ENCODE data around the gene EPHB4.
"Not testable (repeated sequence)": the region's sequence is repeated elsewhere in the genome, so short reads cannot be mapped to it uniquely, and the experiment has no call there.

The EPHB4 gene

GRCh38 chr7:100855515-100855914 is 28.2 kb upstream of the EPHB4 start:
- H3K4me3 ChIP-seq (ENCODE audit: low read length) = no peak overlapping the region
- no peak for DNase-seq (ENCODE audit: low read depth, low spot score)

GRCh38 chr7:100854899-100855298 is 27.6 kb upstream of the EPHB4 start:
- DNase-seq (ENCODE audit: low read depth, low spot score); H3K4me3 ChIP-seq (ENCODE audit: low read length): not testable (repeated sequence)

- H3K4me3 ChIP-seq (ENCODE audit: low read length) = no peak overlapping the region
- DNase-seq (ENCODE audit: low read depth, low spot score) = no peak
Measured at GRCh38 chr7:100854146-100854895, 27.0 kb upstream of the EPHB4 start.

GRCh38 chr7:100852048-100852872 is 24.9 kb upstream of the EPHB4 start, which contains the start of gene SLC12A9:
TSS of gene SLC12A9 (plus strand) at chr7:100852713. CDS start at chr7:100854198, 1,485 bp downstream.
- peak; percentile 78 for DNase-seq (ENCODE audit: low read depth, low spot score)
- peak within 1 kb of the TSS; percentile 63 for H3K4me3 ChIP-seq (ENCODE audit: low read length)

- no peak for DNase-seq (ENCODE audit: low read depth, low spot score)
- H3K4me3 ChIP-seq (ENCODE audit: low read length) = no peak overlapping the region
Measured at GRCh38 chr7:100847360-100847759, 20.0 kb upstream of the EPHB4 start.

GRCh38 chr7:100840470-100841100 is 13.3 kb upstream of the EPHB4 start:
- H3K4me3 ChIP-seq (ENCODE audit: low read length) = no peak overlapping the region
- DNase-seq (ENCODE audit: low read depth, low spot score) = no peak

GRCh38 chr7:100839361-100839760 is 12.0 kb upstream of the EPHB4 start:
- no peak overlapping the region for H3K4me3 ChIP-seq (ENCODE audit: low read length)
- no peak for DNase-seq (ENCODE audit: low read depth, low spot score)

- no peak for DNase-seq (ENCODE audit: low read depth, low spot score)
- no peak overlapping the region for H3K4me3 ChIP-seq (ENCODE audit: low read length)
Measured at GRCh38 chr7:100837099-100837836, 9.9 kb upstream of the EPHB4 start.

- no peak for DNase-seq (ENCODE audit: low read depth, low spot score)
- H3K4me3 ChIP-seq (ENCODE audit: low read length) = no peak overlapping the region
Measured at GRCh38 chr7:100836812-100837098, 9.4 kb upstream of the EPHB4 start.

GRCh38 chr7:100835903-100836811 is 8.8 kb upstream of the EPHB4 start:
- no peak overlapping the region for H3K4me3 ChIP-seq (ENCODE audit: low read length)
- no peak for DNase-seq (ENCODE audit: low read depth, low spot score)

GRCh38 chr7:100832281-100832633 is 4.9 kb upstream of the EPHB4 start:
- DNase-seq (ENCODE audit: low read depth, low spot score) = no peak
- H3K4me3 ChIP-seq (ENCODE audit: low read length) = no peak overlapping the region

- no peak for DNase-seq (ENCODE audit: low read depth, low spot score)
- H3K4me3 ChIP-seq (ENCODE audit: low read length) = no peak overlapping the region
Measured at GRCh38 chr7:100830396-100830795, 3.1 kb upstream of the EPHB4 start.

- DNase-seq (ENCODE audit: low read depth, low spot score) = no peak
- no peak overlapping the region for H3K4me3 ChIP-seq (ENCODE audit: low read length)
Measured at GRCh38 chr7:100829150-100829716, 1.9 kb upstream of the EPHB4 start.

GRCh38 chr7:100826514-100827329 is 601 bp downstream of the EPHB4 start:
- H3K4me3 ChIP-seq (ENCODE audit: low read length) = no peak overlapping the region
- no peak for DNase-seq (ENCODE audit: low read depth, low spot score)

GRCh38 chr7:100825751-100826513 is 1.4 kb downstream of the EPHB4 start:
- H3K4me3 ChIP-seq (ENCODE audit: low read length) = no peak overlapping the region
- DNase-seq (ENCODE audit: low read depth, low spot score) = no peak

GRCh38 chr7:100825215-100825671 is 2.1 kb downstream of the EPHB4 start:
- no peak overlapping the region for H3K4me3 ChIP-seq (ENCODE audit: low read length)
- no peak for DNase-seq (ENCODE audit: low read depth, low spot score)

All from Jurkat, Clone E6-1 (cell line).